Measurements from ENCODE around the gene HMCN2. TPM values are rescaled to one million over a fixed set of nuclear protein-coding genes. Genes with fewer than 3 reads are reported as not detected.
A peak's percentile ranks its signal among the peaks of the same experiment; 100 is the strongest.

Gene HMCN2
- total RNA-seq, 4 donors from 2014 or later = 1.8 to 46.7 (median 24.4) TPM

GRCh38 chr9:130304643-130305042 lies 39.1 kb downstream of the HMCN2 start:
- Histone ChIP-seq H3K36me3 (no peaks in the 10 kb centered on the region), H3K27ac (peak overlapping the region in 1 of 2 donors; percentile 81)
- no peak for DNase-seq

GRCh38 chr9:130305381-130305780 lies 39.8 kb downstream of the HMCN2 start:
- Histone ChIP-seq H3K27ac (peak overlapping the region in 1 of 2 donors; percentile 81), H3K27me3 (no peaks in the 10 kb centered on the region), H3K36me3 (no peaks in the 10 kb centered on the region), H3K4me1 (no peaks in the 10 kb centered on the region), H3K9me3 (no peaks in the 10 kb centered on the region), H3K4me3 (no peak overlapping the region)
- TF ChIP-seq CTCF (IDR thresholded peaks at IDR 0.05) (no peak), POLR2A (IDR thresholded peaks at IDR 0.05) (no peak)
- intact Hi-C loops (cut with DNase I; ENCODE audit: low total_unique reads) = no loop called here
- no peak for DNase-seq

More at GRCh38 chr9:130304643-130305042, 39.1 kb downstream of the HMCN2 start:
- Histone ChIP-seq H3K4me1 (no peaks in the 10 kb centered on the region), H3K4me3 (no peak overlapping the region), H3K27me3 (no peaks in the 10 kb centered on the region), H3K9me3 (no peaks in the 10 kb centered on the region)
- TF ChIP-seq CTCF (IDR thresholded peaks at IDR 0.05) = no peak
- no peak for TF ChIP-seq POLR2A (IDR thresholded peaks at IDR 0.05)
- intact Hi-C loops (cut with DNase I; ENCODE audit: low total_unique reads) = no loop called here

GRCh38 chr9:130306823-130307666 lies 41.5 kb downstream of the HMCN2 start:
- Histone ChIP-seq H3K4me1 (no peaks in the 10 kb centered on the region), H3K27me3 (no peaks in the 10 kb centered on the region), H3K27ac (no peak overlapping the region), H3K36me3 (no peaks in the 10 kb centered on the region), H3K4me3 (no peak overlapping the region), H3K9me3 (no peaks in the 10 kb centered on the region)
- no peak for DNase-seq
- TF ChIP-seq POLR2A (IDR thresholded peaks at IDR 0.05) (no peak), CTCF (IDR thresholded peaks at IDR 0.05) (no peak)
- intact Hi-C loops (cut with DNase I; ENCODE audit: low total_unique reads) = no loop called here

GRCh38 chr9:130307667-130307943 lies 42.0 kb downstream of the HMCN2 start:
- Histone ChIP-seq H3K36me3 (no peaks in the 10 kb centered on the region), H3K4me3 (no peak overlapping the region), H3K9me3 (no peaks in the 10 kb centered on the region), H3K27ac (no peak overlapping the region), H3K27me3 (no peaks in the 10 kb centered on the region), H3K4me1 (no peaks in the 10 kb centered on the region)
- no peak for DNase-seq
- TF ChIP-seq POLR2A (IDR thresholded peaks at IDR 0.05) (no peak), CTCF (IDR thresholded peaks at IDR 0.05) (no peak)
- intact Hi-C loops (cut with DNase I; ENCODE audit: low total_unique reads) = no loop called here

- Histone ChIP-seq H3K27me3 (no peaks in the 10 kb centered on the region), H3K27ac (no peak overlapping the region), H3K9me3 (no peaks in the 10 kb centered on the region), H3K36me3 (no peaks in the 10 kb centered on the region), H3K4me3 (no peak overlapping the region), H3K4me1 (no peaks in the 10 kb centered on the region)
- no peak for DNase-seq
- intact Hi-C loops (cut with DNase I; ENCODE audit: low total_unique reads) = no loop called here
- no peak for TF ChIP-seq CTCF (IDR thresholded peaks at IDR 0.05)
- TF ChIP-seq POLR2A (IDR thresholded peaks at IDR 0.05) = no peak
Observed at GRCh38 chr9:130308081-130308571, 42.6 kb downstream of the HMCN2 start.

All from uterus (tissue), 4 donors.